Left colon (tissue), 2 donors: ENCODE measurements around the gene WNK2. TPM values are rescaled to one million over a fixed set of nuclear protein-coding genes. Genes with fewer than 3 reads are reported as not detected.

Experiments
- ATAC-seq: fragments of 200-7000 bp; cut with Tn5 transposase; one replicate; pipeline ENCODE4 v1.9.1; 2020; ENCODE audit warnings: mild to moderate bottlenecking, moderate library complexity
- DNase-seq, 2 donors: peaks; one replicate each; pipeline ENCODE4 v3.0.0-alpha.2; 2020
- intact Hi-C, 2 donors: fragments of 100-400 bp; cut with DNase I in 1 of 2; cut with micrococcal nuclease in 1 of 2; formaldehyde crosslinking; loops; one replicate each; pipeline versions ENCODE4 v1.11.2 to v1.14.0; 2022; cut with DNase I, micrococcal nuclease
- total RNA-seq, 2 donors: library from RNA; stranded (reverse); fragmentation: NEBNext Ultra II Directional; extraction: Animal tissue kit (Norgen Biotek cat#: 25700); gene quantifications; one replicate each; pipeline ENCODE4 v1.2.1, GENCODE V29; 2021
- donor health status: DM: no; HTN: no; CAD: no.
- donor health status: DM: yes; HTN: yes; CAD: no.

Gene WNK2
- total RNA-seq, 2 donors from 2014 or later = 161 to 279 TPM

GRCh38 chr9:93207860-93208734 lies 24.2 kb downstream of the WNK2 start:
- intact Hi-C loops = no loop called here
- DNase-seq (no peak), ATAC-seq (no peak)

- DNase-seq (peak; percentile 80 to 90), ATAC-seq (peak; percentile 81)
- intact Hi-C loops = no loop called here
Measured at GRCh38 chr9:93209097-93209496, 25.2 kb downstream of the WNK2 start.

GRCh38 chr9:93209576-93210323 lies 25.8 kb downstream of the WNK2 start:
- intact Hi-C loops = no loop called here
- DNase-seq (no peak), ATAC-seq (no peak)

- no peak for DNase-seq
- peak; percentile 56 for ATAC-seq
- intact Hi-C loops = no loop called here
Measured at GRCh38 chr9:93210324-93210973, 26.5 kb downstream of the WNK2 start.

DNA sequence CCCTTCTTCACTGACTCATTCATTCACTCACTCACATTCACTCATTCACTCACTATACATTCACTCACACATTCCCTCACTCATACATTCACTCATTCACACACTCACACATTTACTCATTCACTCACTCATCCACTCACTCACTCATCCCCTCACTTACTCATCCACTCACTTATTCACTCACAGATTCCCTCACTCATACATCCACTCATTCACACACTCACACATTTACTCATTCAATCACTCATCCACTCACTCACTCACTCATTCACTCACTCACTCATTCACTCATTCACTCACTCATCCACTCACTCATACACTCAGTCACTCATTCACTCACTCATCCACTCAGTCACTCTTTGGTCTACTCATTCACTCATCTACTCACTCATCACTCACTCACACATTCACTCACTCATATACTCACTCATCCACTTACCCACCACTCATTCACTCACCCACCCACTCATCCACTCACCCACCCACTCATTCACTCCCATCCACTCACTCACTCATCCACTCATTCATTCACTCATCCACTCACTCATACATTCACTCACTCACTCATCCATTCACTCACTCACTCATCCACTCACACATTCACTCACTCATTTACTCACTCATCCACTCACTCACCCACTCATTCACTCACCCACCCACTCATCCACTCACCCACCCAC lies 27.2 kb downstream of the WNK2 start:
- ATAC-seq = no peak
- intact Hi-C loops = no loop called here
- no peak for DNase-seq

DNA sequence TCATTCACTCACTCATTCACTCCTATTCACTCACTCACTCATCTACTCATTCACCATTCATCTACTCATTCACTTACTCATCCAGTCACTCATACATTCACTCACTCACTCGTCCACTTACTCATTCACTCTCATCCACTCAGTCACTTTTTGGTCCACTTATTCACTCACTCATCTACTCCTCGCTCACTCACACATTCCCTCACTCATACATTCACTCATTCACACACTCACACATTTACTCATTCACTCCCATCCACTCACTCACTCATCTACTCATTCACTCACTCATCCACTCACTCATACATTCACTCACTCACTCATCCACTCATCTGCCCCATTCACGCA lies 27.7 kb downstream of the WNK2 start:
- DNase-seq (no peak), ATAC-seq (no peak)
- intact Hi-C loops = no loop called here

GRCh38 chr9:93212409-93212808 lies 28.5 kb downstream of the WNK2 start:
- DNase-seq = no peak
- intact Hi-C loops = no loop called here

DNA sequence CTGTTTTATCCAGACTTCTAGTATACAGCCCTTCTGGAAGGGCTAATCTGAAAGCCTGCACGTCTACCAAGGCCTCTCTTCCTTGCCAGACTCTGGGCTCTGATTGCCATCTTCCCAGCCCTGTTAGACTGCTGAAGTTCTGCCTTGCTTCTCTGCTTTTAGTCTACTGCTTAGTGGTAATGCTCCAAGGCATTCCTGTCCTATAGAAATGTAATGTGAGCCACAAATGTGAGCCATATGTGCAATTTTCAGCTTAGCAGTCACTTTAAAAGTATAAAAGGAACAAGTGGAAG lies 32.1 kb downstream of the WNK2 start:
- ATAC-seq (no peak), DNase-seq (no peak)
- intact Hi-C loops = no loop called here

More at GRCh38 chr9:93212409-93212808, 28.5 kb downstream of the WNK2 start:
- ATAC-seq = no peak

DNA sequence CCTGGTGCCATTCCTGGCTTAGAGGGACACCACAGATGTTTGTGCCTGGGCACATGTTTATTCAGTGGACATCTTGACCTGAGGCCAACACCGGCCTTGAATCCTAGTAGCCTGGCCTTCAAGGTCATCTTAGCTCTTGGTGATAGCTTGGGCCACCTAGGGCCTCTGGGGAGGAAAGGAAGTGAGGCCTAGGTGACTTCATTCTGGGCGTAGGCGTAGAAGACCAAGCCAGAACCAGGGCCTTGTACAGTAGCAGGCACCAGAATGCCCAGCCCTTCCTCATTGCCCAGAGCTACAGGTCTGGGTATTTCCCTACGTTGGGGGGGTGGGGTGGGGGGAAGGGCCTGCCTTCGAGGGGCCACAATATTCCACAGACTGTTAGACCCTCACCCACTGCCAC lies 33.8 kb downstream of the WNK2 start:
- DNase-seq (peak in 1 of 2 donors; percentile 81), ATAC-seq (peak; percentile 88)
- intact Hi-C loops = no loop called here

DNA sequence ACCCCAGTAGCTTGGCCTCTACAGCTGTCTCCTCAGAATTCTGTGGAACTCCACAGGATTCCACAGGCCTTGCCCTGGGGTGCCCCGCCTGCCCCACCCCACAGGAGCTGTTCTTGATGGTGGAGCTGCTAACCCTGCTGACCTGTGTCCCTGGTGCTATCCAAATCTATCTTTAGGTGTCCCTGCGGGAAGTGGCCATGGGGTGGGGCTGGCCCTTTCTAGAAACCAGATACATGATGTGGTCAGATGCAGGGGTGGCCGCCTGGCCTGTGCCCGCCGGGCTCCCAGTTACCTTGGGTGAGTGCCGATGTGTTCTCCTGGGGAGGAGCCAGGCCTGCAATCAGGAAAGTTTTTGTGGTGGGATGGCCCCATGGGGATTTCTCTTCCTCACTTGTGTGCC lies 34.2 kb downstream of the WNK2 start:
- DNase-seq = peak in 1 of 2 donors; percentile 60
- intact Hi-C loops = no loop called here
- ATAC-seq = peak; percentile 46

DNA sequence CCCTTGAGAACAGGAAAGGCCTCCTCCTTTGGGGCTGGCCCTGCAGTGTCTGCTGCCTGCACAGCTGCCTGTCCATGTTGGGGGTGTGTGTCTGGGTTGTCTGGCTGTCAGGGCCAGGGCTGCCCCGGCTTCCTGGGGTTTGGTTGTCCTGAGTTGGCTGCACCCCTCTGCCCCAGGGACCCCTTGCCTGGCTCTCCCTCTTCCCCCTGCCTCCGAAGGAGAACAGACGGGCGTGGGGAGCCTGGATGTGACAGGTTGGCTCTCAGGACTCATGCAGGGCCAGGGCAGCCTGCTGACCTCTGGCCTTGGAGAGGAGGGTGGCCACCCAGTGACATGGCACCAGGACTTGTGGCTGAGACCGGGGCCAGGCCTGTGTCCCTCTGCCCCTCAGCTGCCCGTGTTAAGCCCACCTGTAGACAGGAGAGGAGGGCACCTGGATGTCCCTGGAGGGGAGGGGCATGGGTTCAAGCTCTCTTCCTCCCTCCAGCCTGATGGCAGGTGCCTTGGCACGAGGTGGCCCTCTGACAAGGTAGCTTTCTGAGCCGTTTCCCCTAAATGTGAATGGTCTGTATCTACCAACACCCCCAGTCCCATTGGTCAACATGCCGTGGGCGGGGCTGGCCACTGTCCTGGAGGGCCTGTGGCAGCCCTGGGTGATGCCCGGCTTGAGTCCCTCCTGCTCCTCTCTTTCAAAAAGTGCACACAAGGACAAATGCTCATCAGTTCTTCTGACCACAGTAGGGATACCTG lies 34.9 kb downstream of the WNK2 start:
- peak; percentile 7 for ATAC-seq
- DNase-seq = peak in 1 of 2 donors; percentile 34
- intact Hi-C loops = no loop called here

GRCh38 chr9:93219692-93220091 lies 35.8 kb downstream of the WNK2 start:
- peak; percentile 33 for ATAC-seq
- intact Hi-C loops = no loop called here
- no peak for DNase-seq

- ATAC-seq = no peak
- intact Hi-C loops = no loop called here
- DNase-seq = no peak
Measured at GRCh38 chr9:93220627-93221026, 36.7 kb downstream of the WNK2 start.

- no peak for DNase-seq
Measured at GRCh38 chr9:93221044-93221443, 37.1 kb downstream of the WNK2 start.

DNA sequence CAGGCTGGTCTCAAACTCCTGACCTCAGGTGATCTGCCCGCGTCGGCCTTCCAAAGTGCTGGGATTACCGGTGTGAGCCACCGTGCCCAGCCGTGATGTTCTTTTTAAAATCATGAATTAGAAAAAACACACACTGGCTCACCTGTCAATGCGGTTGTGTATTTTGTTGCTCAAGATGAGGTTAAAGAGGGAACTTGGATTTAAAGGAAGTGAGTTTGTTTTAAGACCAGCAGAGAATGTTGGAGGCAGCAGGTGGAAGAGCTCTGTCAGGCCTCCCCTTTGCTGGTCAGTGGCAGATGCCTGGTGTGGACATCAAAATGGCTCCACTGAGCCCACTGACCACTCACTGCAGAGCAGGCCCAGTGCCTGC lies 38.9 kb downstream of the WNK2 start:
- ATAC-seq (no peak), DNase-seq (no peak)
- intact Hi-C loops = no loop called here

More at GRCh38 chr9:93221044-93221443, 37.1 kb downstream of the WNK2 start:
- ATAC-seq = no peak
- intact Hi-C loops = no loop called here

DNA sequence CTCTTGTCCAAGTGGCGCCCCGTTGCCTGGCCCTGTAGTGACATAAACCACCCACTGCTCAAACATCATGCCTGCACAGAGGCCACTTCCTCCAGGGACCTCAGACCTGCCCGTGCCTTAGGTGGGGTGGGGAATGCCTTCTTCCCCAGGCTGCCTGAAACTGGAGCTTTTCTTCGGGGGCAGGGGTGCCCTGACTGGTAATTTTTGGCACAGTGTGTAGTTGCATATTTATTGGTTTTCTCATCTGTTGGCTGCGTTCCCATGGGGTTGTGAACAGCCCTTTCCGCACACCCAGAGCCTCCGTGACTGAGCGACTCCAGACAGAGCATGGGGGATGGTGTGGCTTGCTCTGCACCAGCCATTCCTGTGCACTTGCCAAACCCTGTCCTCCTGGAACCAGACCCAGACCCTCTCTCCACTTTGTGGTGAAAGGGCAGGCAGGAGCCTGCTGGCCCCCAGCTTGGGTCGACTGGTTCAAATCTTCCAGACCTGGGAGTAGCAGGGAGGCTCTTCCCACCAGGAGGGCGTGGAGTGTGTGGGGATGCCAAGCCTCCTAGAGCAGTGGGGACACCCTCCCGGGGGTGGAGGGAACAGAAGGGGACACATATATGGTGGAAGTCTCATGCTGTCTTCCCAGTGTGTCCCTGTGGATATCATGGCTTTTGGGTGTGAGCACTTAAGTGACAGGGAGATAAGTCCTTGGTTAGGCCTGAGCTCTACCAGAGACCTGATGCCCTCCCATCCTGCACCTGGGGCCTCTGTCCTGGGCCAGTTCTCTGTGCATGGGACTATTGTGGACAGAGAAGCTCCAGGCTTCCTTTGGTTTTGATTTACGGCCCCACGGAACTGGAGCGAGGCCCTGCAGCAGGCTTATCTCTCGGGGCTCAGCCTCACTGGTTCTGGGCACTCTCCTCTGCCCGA lies 39.6 kb downstream of the WNK2 start:
- peak; percentile 68 to 83 for DNase-seq

DNA sequence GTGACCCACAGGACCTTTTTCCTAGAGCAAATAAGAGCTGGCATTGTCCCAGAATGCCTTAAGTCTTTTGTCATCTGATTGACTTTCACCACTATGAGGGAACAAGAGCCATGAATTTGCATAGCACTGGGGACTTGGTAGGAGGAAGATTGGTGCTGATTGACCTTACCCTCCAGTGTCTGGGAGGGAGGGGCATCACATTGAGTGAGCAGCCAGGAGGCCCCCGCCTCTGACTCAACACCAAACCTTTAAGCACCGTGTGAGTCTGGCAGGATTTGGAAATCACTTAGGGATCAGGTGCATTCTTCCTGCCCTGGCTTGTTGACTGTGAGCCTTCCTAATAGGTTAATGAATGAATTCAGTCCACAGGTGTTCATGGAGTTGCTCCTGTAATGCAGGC lies 40.7 kb downstream of the WNK2 start:
- peak; percentile 6 for ATAC-seq
- intact Hi-C loops = no loop called here
- no peak for DNase-seq

More for the DNA sequence above, 39.6 kb downstream of the WNK2 start:
- intact Hi-C loops = no loop called here
- ATAC-seq = peak; percentile 53

DNA sequence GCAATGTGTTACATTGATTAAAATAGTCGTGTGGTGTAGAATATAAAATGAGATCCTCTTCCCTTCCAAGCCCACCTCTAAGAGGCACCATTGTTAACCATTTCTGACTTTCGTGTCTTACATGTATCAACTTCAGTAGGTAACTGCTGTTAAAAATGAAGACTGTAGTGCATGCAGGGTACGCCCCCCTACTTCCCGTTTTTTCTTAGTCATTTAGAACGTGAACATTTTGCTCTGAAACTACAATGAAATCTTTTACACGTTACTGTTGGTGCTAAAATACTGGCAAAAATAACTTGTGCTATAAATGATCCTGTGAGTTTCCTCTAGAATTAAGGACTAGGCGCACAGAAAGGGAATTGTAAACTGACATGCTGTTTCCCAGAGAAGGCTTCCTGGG lies 41.5 kb downstream of the WNK2 start:
- intact Hi-C loops = no loop called here
- ATAC-seq = no peak

More for the DNA sequence above, 41.5 kb downstream of the WNK2 start:
- no peak for DNase-seq
